GM18505 (cell line): ENCODE results near the gene UGT1A4.

Experiments
- ATAC-seq: cut with Tn5 transposase; IDR thresholded peaks from one replicate; pipeline ENCODE4 v1.9.1; 2021; ENCODE audit not compliant: unreplicated experiment
- POLR2A ChIP-seq: IDR thresholded peaks from 4 replicates; pipeline ENCODE4 v1.6.1; 2011; ENCODE audit warnings: borderline replicate concordance; ENCODE audit not compliant: insufficient read depth, insufficient read length; ENCODE audit errors: extremely low read depth

The UGT1A4 gene

GRCh38 chr2:233754872-233755611, 36.5 kb downstream of the UGT1A4 start:
- no peak for TF ChIP-seq POLR2A
- no peak for ATAC-seq

- ATAC-seq, result no peak
These were observed 38.0 kb downstream of the UGT1A4 start for GRCh38 chr2:233756429-233757081.

GRCh38 chr2:233758141-233758540, 39.6 kb downstream of the UGT1A4 start:
- ATAC-seq, result no peak
- TF ChIP-seq POLR2A, result no peak

More at GRCh38 chr2:233756429-233757081, 38.0 kb downstream of the UGT1A4 start:
- TF ChIP-seq POLR2A, result no peak

- no peak for TF ChIP-seq POLR2A
- ATAC-seq, result no peak
These were observed 40.3 kb downstream of the UGT1A4 start for GRCh38 chr2:233758849-233759248.

GRCh38 chr2:233760043-233760442, 41.5 kb downstream of the UGT1A4 start, which contains the start of gene UGT1A1:
Gene UGT1A1 (plus strand): TSS chr2:233760270. CDS start chr2:233760288, 18 bp downstream.
- ATAC-seq, result no peak
- TF ChIP-seq POLR2A, result no peak

GRCh38 chr2:233761040-233761769, 42.7 kb downstream of the UGT1A4 start:
- TF ChIP-seq POLR2A, result no peak
- ATAC-seq, result no peak

- no peak for TF ChIP-seq POLR2A
- ATAC-seq, result no peak
These were observed 45.7 kb downstream of the UGT1A4 start for GRCh38 chr2:233764264-233764663.

GRCh38 chr2:233764761-233765160, 46.2 kb downstream of the UGT1A4 start:
- TF ChIP-seq POLR2A, result no peak
- no peak for ATAC-seq

GRCh38 chr2:233766416-233766815, 47.9 kb downstream of the UGT1A4 start:
- TF ChIP-seq POLR2A, result no peak
- ATAC-seq, result no peak

GRCh38 chr2:233768076-233768475, 49.5 kb downstream of the UGT1A4 start:
- no peak for ATAC-seq

GRCh38 chr2:233769260-233769659, 50.7 kb downstream of the UGT1A4 start:
- TF ChIP-seq POLR2A, result no peak

More at GRCh38 chr2:233768076-233768475, 49.5 kb downstream of the UGT1A4 start:
- TF ChIP-seq POLR2A, result no peak

GRCh38 chr2:233772153-233772552, 53.6 kb downstream of the UGT1A4 start:
- ATAC-seq, result no peak
- TF ChIP-seq POLR2A, result no peak

More at GRCh38 chr2:233769260-233769659, 50.7 kb downstream of the UGT1A4 start:
- ATAC-seq, result no peak

GRCh38 chr2:233772583-233772982, 54.0 kb downstream of the UGT1A4 start:
- no peak for ATAC-seq
- no peak for TF ChIP-seq POLR2A

- no peak for TF ChIP-seq POLR2A
- ATAC-seq, result no peak
These were observed 55.3 kb downstream of the UGT1A4 start for GRCh38 chr2:233773854-233774253.

- no peak for ATAC-seq
- no peak for TF ChIP-seq POLR2A
These were observed 56.9 kb downstream of the UGT1A4 start for GRCh38 chr2:233775414-233775813.
